Central memory CD8-positive, alpha-beta T cell (primary cell): ENCODE data around the gene SF3B5.

Experiments
- ATAC-seq: fragments of 150-1000 bp; cut with Tn5 transposase; replicated peaks from 2 replicates; pipeline ENCODE4 v1.10.0; 2022; ENCODE audit warnings: mild to moderate bottlenecking, moderate FRiP score, moderate number of reproducible peaks; ENCODE audit not compliant: poor library complexity, severe bottlenecking; ENCODE audit errors: extremely low read depth
- DNase-seq, 2 donors: peaks; one replicate each; pipeline ENCODE4 v3.0.0; 2021; ENCODE audit warnings: low spot score in 2 of 2
- H3K27ac Mint-ChIP-seq: one replicate; pipeline ENCODE4 v1.8.0; 2022; ENCODE audit warnings: low read depth, mild to moderate bottlenecking, moderate library complexity, mixed read lengths
- H3K27me3 Mint-ChIP-seq: one replicate; pipeline ENCODE4 v1.8.0; 2022; ENCODE audit warnings: mixed read lengths
- H3K36me3 Mint-ChIP-seq: one replicate; pipeline ENCODE4 v1.8.0; 2022; ENCODE audit warnings: mild to moderate bottlenecking, moderate library complexity, mixed read lengths; ENCODE audit not compliant: insufficient read depth
- H3K4me1 Mint-ChIP-seq: one replicate; pipeline ENCODE4 v1.8.0; 2022; ENCODE audit warnings: mixed read lengths
- H3K4me3 Mint-ChIP-seq: one replicate; pipeline ENCODE4 v1.8.0; 2022; ENCODE audit warnings: mild to moderate bottlenecking, moderate library complexity, mixed read lengths
- H3K9me3 Mint-ChIP-seq: one replicate; pipeline ENCODE4 v1.8.0; 2022; ENCODE audit warnings: mixed read lengths

The SF3B5 gene

DNA sequence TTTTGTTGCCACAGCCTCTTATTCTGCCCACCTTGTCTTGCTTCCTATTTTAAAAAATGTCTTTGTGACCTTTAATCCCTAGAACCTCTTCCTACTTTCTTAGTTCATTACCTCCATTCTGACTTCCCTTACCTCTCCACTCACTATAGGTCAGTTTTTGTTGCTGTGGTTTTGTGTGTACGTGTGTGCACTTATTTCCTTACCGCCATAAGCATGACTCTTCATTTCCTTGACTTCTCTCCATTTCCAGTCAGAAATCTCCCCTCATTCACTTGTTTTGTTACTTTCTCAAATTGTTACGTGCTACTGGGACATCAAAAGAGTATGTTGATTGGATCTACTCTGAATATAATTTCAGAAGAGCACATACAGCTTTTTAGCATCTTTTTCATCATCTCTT is 26.6 kb downstream of the SF3B5 start:
- Mint-ChIP-seq H3K27ac (no peak overlapping the region), H3K9me3 (no peaks in the 10 kb centered on the region), H3K4me1 (peaks cover 12% of the 10 kb centered on the region), H3K4me3 (no peak overlapping the region), H3K27me3 (no peaks in the 10 kb centered on the region), H3K36me3 (peaks cover 9% of the 10 kb centered on the region)
- ATAC-seq (no peak), DNase-seq (no peak)

DNA sequence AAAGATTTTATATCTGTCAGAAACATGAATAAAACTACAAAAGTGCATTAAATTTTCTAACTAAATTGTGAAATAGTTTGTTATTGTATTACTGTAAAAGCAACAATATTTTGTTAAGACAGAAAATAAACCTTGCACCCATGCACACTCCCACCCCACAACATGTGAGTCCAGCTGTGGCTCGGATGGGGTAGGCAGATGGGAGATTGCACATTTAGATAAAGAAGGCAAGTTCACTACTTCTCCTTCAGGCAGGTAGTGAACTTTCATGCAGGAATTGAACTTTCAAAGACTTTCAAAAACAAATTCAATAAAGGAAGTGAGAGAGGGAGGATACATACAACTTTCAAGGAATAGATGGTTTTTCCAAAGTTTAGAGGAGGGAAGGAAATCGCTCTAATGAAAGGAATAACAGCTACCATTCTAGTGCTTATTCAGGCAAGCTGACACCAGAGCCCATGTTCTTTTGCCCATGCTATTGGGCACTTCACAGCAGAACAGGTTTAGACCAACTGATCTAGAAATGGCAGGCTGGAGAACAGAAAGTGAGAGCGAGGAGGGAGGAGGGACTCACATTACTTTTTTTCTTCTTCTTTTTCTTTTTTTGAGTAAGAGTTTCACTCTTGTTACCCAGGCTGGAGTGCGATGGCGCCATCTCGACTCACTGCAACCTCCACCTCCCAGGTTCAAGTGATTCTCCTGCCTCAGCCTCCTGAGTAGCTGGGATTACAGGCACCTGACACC is 28.5 kb downstream of the SF3B5 start:
- Mint-ChIP-seq H3K27ac (no peak overlapping the region), H3K4me3 (no peak overlapping the region), H3K9me3 (no peaks in the 10 kb centered on the region), H3K4me1 (peaks cover 23% of the 10 kb centered on the region), H3K36me3 (peaks cover 15% of the 10 kb centered on the region), H3K27me3 (no peaks in the 10 kb centered on the region)
- DNase-seq (no peak), ATAC-seq (no peak)

DNA sequence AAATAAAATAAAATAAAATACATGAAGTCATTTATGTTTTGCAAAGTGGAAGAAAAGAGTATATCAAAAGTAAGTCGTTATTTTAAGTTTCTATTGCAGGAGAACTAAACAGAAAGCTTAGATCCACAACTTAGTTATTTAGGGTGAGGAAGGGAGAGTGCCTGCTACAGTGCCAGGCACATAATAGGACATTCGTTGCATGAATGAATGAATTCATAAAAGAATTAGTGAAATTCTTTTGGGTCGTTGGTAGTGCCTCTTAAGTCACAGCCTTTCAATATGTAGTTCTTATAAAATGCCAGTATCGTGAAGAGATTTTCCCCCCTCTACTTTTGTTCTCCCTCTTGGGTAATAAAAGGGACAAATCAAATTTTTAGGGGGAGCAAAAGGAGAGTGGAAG is 29.1 kb downstream of the SF3B5 start:
- no peak for ATAC-seq
- Mint-ChIP-seq H3K4me3 (no peak overlapping the region), H3K27ac (no peak overlapping the region)

DNA sequence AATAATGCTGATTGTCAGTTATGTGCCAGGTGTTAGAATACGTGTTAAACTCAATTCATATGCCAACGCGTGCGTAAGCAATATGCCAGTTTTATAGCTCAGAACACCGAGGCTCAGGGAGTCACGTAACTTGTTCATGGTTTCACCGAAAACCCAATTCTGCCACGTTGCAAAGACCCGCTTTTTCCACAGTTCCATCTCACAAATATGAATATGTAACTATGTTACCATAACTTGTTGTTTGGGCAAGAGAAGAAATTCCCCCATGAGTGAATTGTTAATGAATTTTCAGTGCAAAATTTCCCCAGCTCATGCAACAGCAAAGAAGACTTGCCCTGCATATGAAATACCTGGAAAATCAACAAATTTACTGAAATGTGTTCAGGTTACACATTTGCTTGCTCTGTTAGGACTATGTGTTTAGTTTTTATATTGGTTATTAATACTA is 30.1 kb downstream of the SF3B5 start:
- Mint-ChIP-seq H3K36me3 (peaks cover 15% of the 10 kb centered on the region), H3K27ac (peak overlapping the region; percentile 88), H3K4me1 (peaks cover 23% of the 10 kb centered on the region), H3K9me3 (no peaks in the 10 kb centered on the region), H3K27me3 (no peaks in the 10 kb centered on the region), H3K4me3 (peak overlapping the region; percentile 87)
- ATAC-seq: no peak
- no peak for DNase-seq

More for the DNA sequence above, 29.1 kb downstream of the SF3B5 start:
- H3K9me3 Mint-ChIP-seq: no peaks in the 10 kb centered on the region
- DNase-seq: no peak
- peaks cover 23% of the 10 kb centered on the region for H3K4me1 Mint-ChIP-seq
- H3K27me3 Mint-ChIP-seq: no peaks in the 10 kb centered on the region
- H3K36me3 Mint-ChIP-seq: peaks cover 15% of the 10 kb centered on the region

DNA sequence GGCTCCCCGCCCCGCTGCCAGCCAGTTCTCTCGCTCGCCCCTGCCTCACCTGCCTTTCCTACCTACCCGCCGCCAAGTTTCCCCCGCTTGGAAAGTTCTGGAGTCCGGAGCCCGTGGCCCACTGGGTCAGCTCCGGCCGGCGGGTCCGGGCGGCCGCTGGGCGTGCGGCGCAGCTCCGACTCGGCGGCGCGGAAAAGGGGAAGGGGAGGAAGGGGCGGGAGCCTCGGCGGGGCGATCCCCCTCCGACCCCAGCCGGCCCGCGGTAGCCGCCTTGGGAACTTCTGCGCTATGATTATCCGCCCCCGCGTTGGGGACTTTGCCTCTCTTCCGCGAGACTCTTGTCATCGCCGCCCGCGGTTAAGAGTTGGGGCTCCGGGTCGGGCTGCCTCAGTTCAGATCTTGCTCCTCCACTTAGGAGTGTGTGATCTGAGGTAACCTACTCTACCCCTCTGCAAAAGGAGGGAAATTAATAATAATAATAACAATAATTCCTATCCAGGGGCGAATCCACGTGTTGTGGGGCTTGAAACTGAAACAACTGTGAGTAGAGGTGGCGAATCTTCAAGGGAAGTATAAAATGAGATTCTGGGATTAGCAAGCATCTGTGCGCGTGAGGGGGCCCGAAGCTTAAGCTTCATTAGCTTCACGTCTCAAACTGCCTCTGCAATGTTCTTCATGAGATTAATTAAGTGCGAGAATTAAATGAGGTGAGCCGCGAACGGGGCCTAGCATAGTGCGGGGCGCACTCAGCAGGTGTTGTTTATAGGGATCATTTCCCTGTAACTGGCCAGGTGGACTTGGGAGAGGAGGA is 30.8 kb downstream of the SF3B5 start:
- Mint-ChIP-seq H3K9me3 (no peaks in the 10 kb centered on the region), H3K27me3 (no peaks in the 10 kb centered on the region), H3K4me3 (peak overlapping the region; percentile 87), H3K36me3 (peaks cover 15% of the 10 kb centered on the region), H3K4me1 (peaks cover 23% of the 10 kb centered on the region), H3K27ac (peak overlapping the region; percentile 88)
- ATAC-seq: peak; percentile 29
- DNase-seq: no peak

DNA sequence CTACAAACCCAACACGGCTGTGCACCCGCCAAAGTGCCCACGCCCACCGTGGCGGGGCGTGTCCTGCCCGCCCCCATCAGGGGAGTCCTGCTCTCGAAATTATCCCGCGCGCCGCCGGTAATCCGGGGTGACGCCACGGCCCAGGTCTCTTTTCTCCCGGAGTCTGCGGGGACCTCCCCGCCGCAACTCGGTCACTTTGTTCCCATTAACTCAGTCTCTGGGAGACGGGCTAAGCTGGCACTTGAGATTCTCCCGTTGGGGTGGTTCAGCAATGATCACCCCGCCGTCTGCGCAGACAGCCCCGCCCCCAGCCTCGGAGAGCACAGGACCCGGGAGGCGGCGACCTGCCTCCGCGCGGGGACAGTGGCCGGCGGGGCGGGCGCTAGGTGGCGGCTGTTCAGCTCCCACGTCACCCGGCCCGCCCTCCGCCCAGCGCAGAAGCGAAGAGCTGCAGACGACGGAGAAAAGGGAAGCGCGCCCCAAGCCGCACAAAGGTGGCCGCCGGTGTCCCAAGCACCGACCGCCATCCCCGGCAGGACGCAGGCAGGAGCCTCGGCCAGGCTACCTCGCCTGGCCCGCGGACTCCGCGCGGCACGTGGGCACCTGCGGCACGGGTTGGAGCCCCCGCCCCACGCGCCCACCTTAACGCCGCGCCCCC is 31.5 kb downstream of the SF3B5 start:
- peaks cover 23% of the 10 kb centered on the region for H3K4me1 Mint-ChIP-seq
- peak overlapping the region; percentile 87 for H3K4me3 Mint-ChIP-seq
- DNase-seq (peak; percentile 82 to 83), ATAC-seq (peak; percentile 92)
- peak overlapping the region; percentile 88 for H3K27ac Mint-ChIP-seq
- H3K36me3 Mint-ChIP-seq: peaks cover 15% of the 10 kb centered on the region
- no peaks in the 10 kb centered on the region for H3K27me3 Mint-ChIP-seq
- no peaks in the 10 kb centered on the region for H3K9me3 Mint-ChIP-seq

DNA sequence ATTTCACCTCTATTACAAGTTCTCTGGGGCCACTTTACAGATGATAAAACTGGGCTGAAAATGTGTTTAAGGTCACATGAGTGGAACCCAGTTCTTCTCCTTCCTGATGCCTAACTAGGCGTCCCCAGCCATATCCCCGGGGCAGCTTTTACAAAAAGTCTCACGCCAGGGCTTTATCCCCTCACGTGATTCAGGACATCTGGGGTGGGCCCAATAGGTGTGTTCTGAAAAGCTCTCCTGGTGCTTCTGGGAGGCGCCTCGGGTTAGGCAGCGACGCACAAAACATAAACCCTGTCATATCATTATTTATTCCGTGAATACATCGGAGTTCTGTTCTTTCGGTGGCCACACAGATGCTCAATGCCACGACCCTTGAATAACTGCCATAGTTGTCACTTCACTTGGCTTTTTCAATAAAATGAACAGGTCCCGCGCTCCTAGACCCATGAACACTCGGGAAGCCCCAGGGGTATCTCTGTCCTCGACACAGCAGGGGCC is 32.1 kb downstream of the SF3B5 start:
- no peaks in the 10 kb centered on the region for H3K9me3 Mint-ChIP-seq
- no peak for ATAC-seq
- DNase-seq: no peak

DNA sequence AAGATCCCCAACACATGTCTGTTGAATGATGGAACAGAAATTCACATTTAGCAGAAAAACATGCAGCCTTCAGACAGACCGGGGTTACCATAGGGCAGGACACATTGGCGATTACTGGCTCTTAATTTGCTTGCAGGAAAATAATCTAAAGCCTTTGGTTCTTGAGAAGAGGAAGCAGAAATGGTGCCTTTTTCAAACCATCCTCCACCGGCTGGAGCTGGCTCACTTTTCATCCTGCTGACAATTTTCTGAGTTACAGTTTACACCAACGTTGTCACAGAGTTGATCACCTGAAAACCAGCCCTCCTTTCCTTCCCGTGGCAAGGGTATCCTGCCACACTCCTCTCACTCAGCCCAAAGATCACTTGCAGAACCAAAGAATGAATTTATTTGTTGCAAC is 32.6 kb downstream of the SF3B5 start:
- Mint-ChIP-seq H3K9me3 (no peaks in the 10 kb centered on the region), H3K36me3 (peaks cover 15% of the 10 kb centered on the region), H3K27me3 (no peaks in the 10 kb centered on the region), H3K4me3 (peak overlapping the region; percentile 87), H3K4me1 (peaks cover 23% of the 10 kb centered on the region), H3K27ac (no peak overlapping the region)
- DNase-seq: no peak
- ATAC-seq: no peak

More for the DNA sequence above, 32.1 kb downstream of the SF3B5 start:
- H3K4me3 Mint-ChIP-seq: peak overlapping the region; percentile 87
- H3K27me3 Mint-ChIP-seq: no peaks in the 10 kb centered on the region
- H3K4me1 Mint-ChIP-seq: peaks cover 23% of the 10 kb centered on the region
- peaks cover 15% of the 10 kb centered on the region for H3K36me3 Mint-ChIP-seq
- H3K27ac Mint-ChIP-seq: peak overlapping the region; percentile 88

DNA sequence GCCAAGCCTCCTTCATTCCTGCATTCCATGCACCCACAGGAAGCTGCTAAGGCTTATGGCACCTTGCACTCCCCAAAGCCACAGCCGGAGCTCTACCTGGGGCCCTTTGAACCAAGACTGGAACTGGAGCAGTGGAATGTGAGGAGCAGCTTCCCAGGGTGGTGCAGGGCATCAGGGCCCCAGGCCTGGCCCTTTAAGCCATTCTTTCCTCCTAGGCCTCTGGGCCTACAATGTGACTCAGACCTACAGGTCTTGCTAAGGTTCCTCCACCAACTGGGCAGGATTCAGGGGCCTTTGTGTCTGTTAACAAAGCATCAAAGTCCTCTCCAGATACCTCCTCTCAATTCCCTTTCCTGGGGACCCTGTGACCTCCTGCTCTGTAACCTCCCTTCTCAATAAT is 36.2 kb downstream of the SF3B5 start:
- peaks cover 33% of the 10 kb centered on the region for H3K4me1 Mint-ChIP-seq
- no peak for ATAC-seq

DNA sequence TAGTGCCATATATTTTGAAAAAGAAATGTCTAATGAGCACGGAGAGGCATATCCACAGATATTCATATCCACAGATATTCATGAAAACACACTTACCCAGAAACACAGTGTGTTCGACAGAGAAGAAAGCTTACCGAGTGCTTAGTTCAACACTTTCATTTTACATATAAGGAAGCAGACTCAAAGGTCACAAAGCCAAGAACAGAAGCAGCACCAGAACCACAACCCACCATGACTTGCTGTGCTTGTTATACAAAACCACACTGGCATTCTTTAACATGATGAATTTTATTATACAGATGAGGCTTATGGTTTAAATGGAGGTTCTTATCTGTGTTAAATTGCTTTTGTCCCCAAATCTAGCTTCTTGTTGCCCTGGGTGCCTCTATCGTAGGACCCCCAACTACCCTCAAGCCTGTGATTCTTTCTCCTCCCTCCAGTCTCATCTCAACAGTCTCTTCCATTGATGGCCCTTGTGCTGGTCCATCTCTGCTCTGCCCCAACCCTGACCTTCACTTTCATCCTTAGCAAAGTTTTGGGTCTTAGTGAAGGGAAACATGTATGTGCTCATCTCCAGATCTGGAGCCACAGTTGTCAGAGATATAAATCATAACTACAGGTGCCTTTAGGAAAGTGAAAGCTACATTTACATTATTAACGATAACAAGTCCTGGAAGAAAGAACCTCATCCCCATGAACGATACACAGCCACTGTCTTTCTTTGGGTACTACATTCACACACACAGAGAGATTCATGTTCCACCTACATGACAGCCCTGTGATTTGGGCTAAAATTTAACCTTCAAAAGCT is 40.0 kb downstream of the SF3B5 start:
- Mint-ChIP-seq H3K36me3 (peaks cover 2% of the 10 kb centered on the region), H3K4me3 (peak overlapping the region; percentile 75), H3K9me3 (no peaks in the 10 kb centered on the region), H3K27me3 (no peaks in the 10 kb centered on the region), H3K4me1 (peaks cover 24% of the 10 kb centered on the region), H3K27ac (peak overlapping the region; percentile 90)
- ATAC-seq (peak; percentile 97), DNase-seq (peak in 1 of 2 donors; percentile 49)

More for the DNA sequence above, 36.2 kb downstream of the SF3B5 start:
- H3K4me3 Mint-ChIP-seq: no peak overlapping the region
- no peaks in the 10 kb centered on the region for H3K27me3 Mint-ChIP-seq
- H3K27ac Mint-ChIP-seq: no peak overlapping the region
- H3K36me3 Mint-ChIP-seq: peaks cover 10% of the 10 kb centered on the region
- no peak for DNase-seq
- H3K9me3 Mint-ChIP-seq: no peaks in the 10 kb centered on the region

DNA sequence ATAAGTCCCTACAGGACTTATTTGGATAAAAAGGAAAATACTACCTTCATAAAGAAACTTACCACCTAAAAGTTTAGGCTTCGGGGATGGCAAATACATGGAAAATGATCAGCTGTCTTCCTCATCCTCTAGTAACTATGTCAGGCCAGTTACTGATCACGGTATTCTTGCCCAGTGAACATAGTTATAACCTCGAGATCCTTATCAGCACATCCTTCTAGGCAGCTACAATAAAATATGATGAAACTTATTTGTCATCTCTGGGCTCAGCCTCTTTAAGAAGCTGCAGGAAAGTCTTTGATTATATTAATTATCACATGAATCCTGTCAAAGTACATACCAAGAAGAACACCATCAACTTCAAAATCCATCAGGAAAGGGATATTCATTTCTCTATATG is 41.8 kb downstream of the SF3B5 start:
- peaks cover 2% of the 10 kb centered on the region for H3K36me3 Mint-ChIP-seq
- ATAC-seq (no peak), DNase-seq (no peak)
- no peak overlapping the region for H3K27ac Mint-ChIP-seq
- no peak overlapping the region for H3K4me3 Mint-ChIP-seq
- peaks cover 24% of the 10 kb centered on the region for H3K4me1 Mint-ChIP-seq
- H3K9me3 Mint-ChIP-seq: no peaks in the 10 kb centered on the region
- H3K27me3 Mint-ChIP-seq: no peaks in the 10 kb centered on the region

DNA sequence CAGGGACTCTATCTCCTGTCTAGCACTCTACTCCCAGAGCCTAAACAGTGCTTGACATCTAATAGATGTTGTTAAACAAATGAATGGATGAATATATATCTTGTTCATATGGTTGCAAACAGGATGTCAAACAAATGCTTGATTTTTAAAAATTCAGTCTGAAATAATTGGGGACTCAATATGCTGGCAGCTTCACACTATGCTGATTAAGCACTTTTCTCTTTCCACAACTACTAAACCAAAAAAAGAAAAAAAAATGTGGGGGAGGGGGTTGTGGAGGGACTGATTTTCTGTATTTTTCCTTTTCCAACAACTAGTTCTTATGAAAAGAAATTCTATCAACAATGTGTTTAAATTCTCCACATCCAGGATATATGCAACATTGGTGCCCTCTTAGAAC is 42.9 kb downstream of the SF3B5 start:
- ATAC-seq (no peak), DNase-seq (no peak)
- Mint-ChIP-seq H3K4me1 (peaks cover 24% of the 10 kb centered on the region), H3K27ac (no peak overlapping the region), H3K4me3 (no peak overlapping the region), H3K27me3 (no peaks in the 10 kb centered on the region), H3K9me3 (no peaks in the 10 kb centered on the region), H3K36me3 (peaks cover 2% of the 10 kb centered on the region)
